T-helper 1 cell treated with Interleukin-12 subunit alpha and Interleukin-12 subunit beta and Interleukin-4 antibody, amounts not matched to agents 30 μg/mL and 1 μg/mL, for 36 hours (primary cell): ENCODE measurements around the gene SARDH.

ENCODE experiments used
- H3K27ac Mint-ChIP-seq: one replicate; pipeline ENCODE4 v1.8.0; 2021; ENCODE audit warnings: mild to moderate bottlenecking, mixed read lengths
- H3K27me3 Mint-ChIP-seq: one replicate; pipeline ENCODE4 v1.8.0; 2021; ENCODE audit warnings: low read depth, mixed read lengths
- H3K36me3 Mint-ChIP-seq: one replicate; pipeline ENCODE4 v1.8.0; 2021; ENCODE audit warnings: low read depth, mixed read lengths
- H3K4me1 Mint-ChIP-seq: one replicate; pipeline ENCODE4 v1.8.0; 2021; ENCODE audit warnings: low read depth, mixed read lengths
- H3K4me3 Mint-ChIP-seq: one replicate; pipeline ENCODE4 v1.8.0; 2021; ENCODE audit warnings: mild to moderate bottlenecking, moderate library complexity, mixed read lengths
- H3K9me3 Mint-ChIP-seq: one replicate; pipeline ENCODE4 v1.8.0; 2021; ENCODE audit warnings: mixed read lengths

SARDH gene

GRCh38 chr9:133619791-133620190 is 118.4 kb downstream of the SARDH start:
- peaks cover 12% of the 10 kb centered on the region for H3K27me3 Mint-ChIP-seq
- peak overlapping the region; percentile 56 for H3K4me3 Mint-ChIP-seq
- H3K4me1 Mint-ChIP-seq = peaks cover 32% of the 10 kb centered on the region
- peaks cover 2% of the 10 kb centered on the region for H3K36me3 Mint-ChIP-seq
- peak overlapping the region; percentile 18 for H3K27ac Mint-ChIP-seq
- peaks cover 16% of the 10 kb centered on the region for H3K9me3 Mint-ChIP-seq

- H3K27ac Mint-ChIP-seq = no peak overlapping the region
- H3K4me3 Mint-ChIP-seq = no peak overlapping the region
- H3K27me3 Mint-ChIP-seq = peaks cover 15% of the 10 kb centered on the region
- H3K9me3 Mint-ChIP-seq = peaks cover 8% of the 10 kb centered on the region
- H3K4me1 Mint-ChIP-seq = peaks cover 32% of the 10 kb centered on the region
- H3K36me3 Mint-ChIP-seq = peaks cover 2% of the 10 kb centered on the region
Observed at GRCh38 chr9:133618726-133619125, 119.4 kb downstream of the SARDH start.

GRCh38 chr9:133616643-133617405 is 121.3 kb downstream of the SARDH start:
- Mint-ChIP-seq H3K9me3 (peaks cover under 1% of the 10 kb centered on the region), H3K27me3 (peaks cover 15% of the 10 kb centered on the region), H3K4me3 (no peak overlapping the region), H3K4me1 (peaks cover 26% of the 10 kb centered on the region), H3K27ac (no peak overlapping the region), H3K36me3 (no peaks in the 10 kb centered on the region)

GRCh38 chr9:133615606-133616188 is 122.5 kb downstream of the SARDH start:
- H3K27me3 Mint-ChIP-seq = peaks cover 27% of the 10 kb centered on the region
- H3K4me3 Mint-ChIP-seq = no peak overlapping the region
- H3K27ac Mint-ChIP-seq = no peak overlapping the region
- peaks cover 18% of the 10 kb centered on the region for H3K4me1 Mint-ChIP-seq
- no peaks in the 10 kb centered on the region for H3K36me3 Mint-ChIP-seq
- H3K9me3 Mint-ChIP-seq = no peaks in the 10 kb centered on the region

GRCh38 chr9:133615186-133615585 is 123.0 kb downstream of the SARDH start:
- Mint-ChIP-seq H3K27ac (no peak overlapping the region), H3K36me3 (no peaks in the 10 kb centered on the region), H3K27me3 (peaks cover 32% of the 10 kb centered on the region), H3K4me3 (no peak overlapping the region), H3K4me1 (peaks cover 16% of the 10 kb centered on the region), H3K9me3 (no peaks in the 10 kb centered on the region)

GRCh38 chr9:133614678-133615077 is 123.5 kb downstream of the SARDH start:
- H3K4me3 Mint-ChIP-seq = no peak overlapping the region
- H3K36me3 Mint-ChIP-seq = no peaks in the 10 kb centered on the region
- peaks cover 36% of the 10 kb centered on the region for H3K27me3 Mint-ChIP-seq
- H3K4me1 Mint-ChIP-seq = peaks cover 11% of the 10 kb centered on the region
- no peak overlapping the region for H3K27ac Mint-ChIP-seq
- no peaks in the 10 kb centered on the region for H3K9me3 Mint-ChIP-seq

GRCh38 chr9:133614056-133614455 is 124.1 kb downstream of the SARDH start:
- peaks cover 7% of the 10 kb centered on the region for H3K4me1 Mint-ChIP-seq
- H3K9me3 Mint-ChIP-seq = no peaks in the 10 kb centered on the region
- H3K27ac Mint-ChIP-seq = no peak overlapping the region
- H3K4me3 Mint-ChIP-seq = no peak overlapping the region
- no peaks in the 10 kb centered on the region for H3K36me3 Mint-ChIP-seq
- H3K27me3 Mint-ChIP-seq = peaks cover 39% of the 10 kb centered on the region
